Neural progenitor cell (in vitro differentiated cells): ENCODE results near the gene CPS1. TPM values are rescaled to one million over a fixed set of nuclear protein-coding genes. Genes with fewer than 3 reads are reported as not detected.

Experiments used
- DNase-seq: peaks from one replicate; pipeline ENCODE4 v3.0.0-alpha.2; 2016; ENCODE audit warnings: low spot score
- H2AFZ ChIP-seq: fragments of 200-600 bp; sonication (generic); replicated peaks from 2 replicates; pipeline ENCODE4 v1.6.1; 2016; ENCODE audit warnings: antibody characterized with exemption
- H3F3A ChIP-seq: fragments of 200-600 bp; sonication (generic); 2 replicates; pipeline ENCODE4 v1.6.1; 2016; ENCODE audit warnings: antibody characterized with exemption, low read depth
- H3K27ac ChIP-seq: fragments of 200-600 bp; sonication (generic); 2 replicates; pipeline ENCODE4 v1.5.1; 2016; ENCODE audit warnings: mild to moderate bottlenecking
- H3K27me3 ChIP-seq: fragments of 200-600 bp; sonication (generic); 2 replicates; pipeline ENCODE4 v1.6.1; 2016; ENCODE audit warnings: mild to moderate bottlenecking, moderate library complexity
- H3K36me3 ChIP-seq: fragments of 200-600 bp; sonication (generic); 2 replicates; pipeline ENCODE4 v1.5.1; 2016
- H3K4me1 ChIP-seq: fragments of 200-600 bp; sonication (generic); 2 replicates; pipeline ENCODE4 v1.6.1; 2016; ENCODE audit warnings: mixed run types
- H3K4me2 ChIP-seq: fragments of 200-600 bp; sonication (generic); 2 replicates; pipeline ENCODE4 v1.6.1; 2016
- H3K4me3 ChIP-seq: fragments of 200-600 bp; sonication (generic); 2 replicates; pipeline ENCODE4 v1.5.1; 2016
- H3K79me2 ChIP-seq: fragments of 200-600 bp; sonication (generic); 2 replicates; pipeline ENCODE4 v1.6.1; 2016; ENCODE audit warnings: low read depth
- H3K9ac ChIP-seq: fragments of 200-600 bp; sonication (generic); 2 replicates; pipeline ENCODE4 v1.6.1; 2016
- H3K9me3 ChIP-seq: fragments of 200-600 bp; sonication (generic); 2 replicates; pipeline ENCODE4 v1.5.1; 2016; ENCODE audit warnings: low read depth
- H4K20me1 ChIP-seq: fragments of 200-600 bp; sonication (generic); 2 replicates; pipeline ENCODE4 v1.6.1; 2016; ENCODE audit warnings: low read depth
- H3K27ac Mint-ChIP-seq: 3 replicates; pipeline ENCODE4 v1.8.0; 2021; ENCODE audit warnings: mixed read lengths
- H3K27me3 Mint-ChIP-seq: 2 replicates; pipeline ENCODE4 v1.8.0; 2022; ENCODE audit warnings: low read depth, mild to moderate bottlenecking, inconsistent platforms, moderate library complexity, mixed read lengths; ENCODE audit not compliant: insufficient read depth
- H3K36me3 Mint-ChIP-seq: 3 replicates; pipeline ENCODE4 v1.8.0; 2021; ENCODE audit warnings: mixed read lengths
- H3K4me1 Mint-ChIP-seq: 3 replicates; pipeline ENCODE4 v1.8.0; 2021; ENCODE audit warnings: mixed read lengths
- H3K4me3 Mint-ChIP-seq: 3 replicates; pipeline ENCODE4 v1.8.0; 2021; ENCODE audit warnings: mild to moderate bottlenecking, moderate library complexity, mixed read lengths
- H3K9me3 Mint-ChIP-seq: 3 replicates; pipeline ENCODE4 v1.8.0; 2020; ENCODE audit warnings: mixed read lengths
- CTCF ChIP-seq: fragments of 200-600 bp; sonication (generic); IDR thresholded peaks from 2 replicates; pipeline ENCODE4 v1.5.1; 2017; ENCODE audit warnings: antibody characterized with exemption, mild to moderate bottlenecking
- EZH2 ChIP-seq: fragments of 200-600 bp; sonication (generic); IDR thresholded peaks from 2 replicates; pipeline ENCODE4 v1.6.1; 2017; ENCODE audit warnings: antibody characterized with exemption, mild to moderate bottlenecking, moderate library complexity
- EZH2phosphoT487 ChIP-seq: fragments of 200-600 bp; sonication (generic); IDR thresholded peaks from 2 replicates; pipeline ENCODE4 v1.6.1; 2017; ENCODE audit warnings: antibody characterized with exemption
- total RNA-seq: library from RNA; depleted of rRNA; stranded (reverse); fragments of >200 nt; gene quantifications from 2 replicates; pipeline ENCODE4 v1.2.3, GENCODE V29; 2015; ENCODE audit warnings: low replicate concordance

CPS1 gene
- total RNA-seq, 1 donor from 2014 or later, result 86.8 TPM

- TF ChIP-seq CTCF, result no peak
- TF ChIP-seq EZH2, result no peak
- no peak for TF ChIP-seq EZH2phosphoT487
- Mint-ChIP-seq H3K9me3 (no peaks in the 10 kb centered on the region), H3K27ac (no peak overlapping the region), H3K27me3 (no peaks in the 10 kb centered on the region), H3K4me1 (peaks cover 5% of the 10 kb centered on the region), H3K4me3 (no peak overlapping the region), H3K36me3 (no peaks in the 10 kb centered on the region)
- H3K4me1 ChIP-seq, result peaks cover 9% of the 10 kb centered on the region
- no peak overlapping the region for H3K27ac ChIP-seq
- no peaks in the 10 kb centered on the region for H3K79me2 ChIP-seq
- no peak overlapping the region for H3K4me3 ChIP-seq
- no peaks in the 10 kb centered on the region for H3K9me3 ChIP-seq
- H3K9ac ChIP-seq, result no peak overlapping the region
- H3K27me3 ChIP-seq, result no peaks in the 10 kb centered on the region
- DNase-seq, result no peak
- H3K4me2 ChIP-seq, result no peak overlapping the region
- no peaks in the 10 kb centered on the region for H3K36me3 ChIP-seq
- no peak overlapping the region for H2AFZ ChIP-seq
- H4K20me1 ChIP-seq, result no peaks in the 10 kb centered on the region
- no peaks in the 10 kb centered on the region for H3F3A ChIP-seq
Observed at GRCh38 chr2:210531482-210531881, 24.9 kb upstream of the CPS1 start.

GRCh38 chr2:210533389-210533788, 23.0 kb upstream of the CPS1 start:
- no peak overlapping the region for H3K4me3 Mint-ChIP-seq
- no peak overlapping the region for H3K9ac ChIP-seq
- TF ChIP-seq EZH2phosphoT487, result no peak
- no peak for TF ChIP-seq CTCF
- no peak for TF ChIP-seq EZH2
- no peaks in the 10 kb centered on the region for H4K20me1 ChIP-seq
- DNase-seq, result no peak
- no peaks in the 10 kb centered on the region for H3K36me3 Mint-ChIP-seq
- peaks cover 9% of the 10 kb centered on the region for H3K4me1 ChIP-seq
- no peaks in the 10 kb centered on the region for H3K79me2 ChIP-seq
- no peaks in the 10 kb centered on the region for H3K9me3 Mint-ChIP-seq
- no peak overlapping the region for H3K4me2 ChIP-seq
- H3K27me3 ChIP-seq, result no peaks in the 10 kb centered on the region
- no peak overlapping the region for H3K4me3 ChIP-seq
- no peaks in the 10 kb centered on the region for H3F3A ChIP-seq
- peaks cover 4% of the 10 kb centered on the region for H3K4me1 Mint-ChIP-seq
- no peak overlapping the region for H2AFZ ChIP-seq
- no peak overlapping the region for H3K27ac ChIP-seq
- H3K27ac Mint-ChIP-seq, result no peak overlapping the region
- no peaks in the 10 kb centered on the region for H3K36me3 ChIP-seq
- no peaks in the 10 kb centered on the region for H3K9me3 ChIP-seq
- no peaks in the 10 kb centered on the region for H3K27me3 Mint-ChIP-seq

- no peak overlapping the region for H3K4me2 ChIP-seq
Observed at GRCh38 chr2:210534879-210535278, 21.5 kb upstream of the CPS1 start.

More at GRCh38 chr2:210534879-210535278, 21.5 kb upstream of the CPS1 start:
- Histone ChIP-seq H2AFZ (no peak overlapping the region), H3K9me3 (no peaks in the 10 kb centered on the region), H3K4me3 (no peak overlapping the region), H3K4me1 (peaks cover 9% of the 10 kb centered on the region), H4K20me1 (no peaks in the 10 kb centered on the region), H3K36me3 (no peaks in the 10 kb centered on the region), H3K27me3 (no peaks in the 10 kb centered on the region), H3K79me2 (no peaks in the 10 kb centered on the region), H3K27ac (no peak overlapping the region), H3K9ac (no peak overlapping the region), H3F3A (no peaks in the 10 kb centered on the region)
- Mint-ChIP-seq H3K27me3 (no peaks in the 10 kb centered on the region), H3K4me3 (no peak overlapping the region), H3K9me3 (no peaks in the 10 kb centered on the region), H3K27ac (no peak overlapping the region), H3K36me3 (no peaks in the 10 kb centered on the region), H3K4me1 (peaks cover 4% of the 10 kb centered on the region)
- DNase-seq, result no peak
- TF ChIP-seq CTCF, result no peak
- TF ChIP-seq EZH2phosphoT487, result no peak
- no peak for TF ChIP-seq EZH2
